Neural progenitor cell (in vitro differentiated cells): ENCODE data around the gene TSPOAP1.

Experiments
- EZH2 ChIP-seq: fragments of 200-600 bp; sonication (generic); IDR thresholded peaks from 2 replicates; pipeline ENCODE4 v1.6.1; 2017; ENCODE audit warnings: antibody characterized with exemption, mild to moderate bottlenecking, moderate library complexity
- TF ChIP-seq, protein P1 (sequence below): fragments of 200-600 bp; sonication (generic); IDR thresholded peaks from 2 replicates; pipeline ENCODE4 v1.5.1; 2017; ENCODE audit warnings: antibody characterized with exemption, mild to moderate bottlenecking

GRCh38 chr17:58307468-58308172, 21.0 kb downstream of the TSPOAP1 start:
- no peak for TF ChIP-seq EZH2
- TF ChIP-seq, protein P1, sequence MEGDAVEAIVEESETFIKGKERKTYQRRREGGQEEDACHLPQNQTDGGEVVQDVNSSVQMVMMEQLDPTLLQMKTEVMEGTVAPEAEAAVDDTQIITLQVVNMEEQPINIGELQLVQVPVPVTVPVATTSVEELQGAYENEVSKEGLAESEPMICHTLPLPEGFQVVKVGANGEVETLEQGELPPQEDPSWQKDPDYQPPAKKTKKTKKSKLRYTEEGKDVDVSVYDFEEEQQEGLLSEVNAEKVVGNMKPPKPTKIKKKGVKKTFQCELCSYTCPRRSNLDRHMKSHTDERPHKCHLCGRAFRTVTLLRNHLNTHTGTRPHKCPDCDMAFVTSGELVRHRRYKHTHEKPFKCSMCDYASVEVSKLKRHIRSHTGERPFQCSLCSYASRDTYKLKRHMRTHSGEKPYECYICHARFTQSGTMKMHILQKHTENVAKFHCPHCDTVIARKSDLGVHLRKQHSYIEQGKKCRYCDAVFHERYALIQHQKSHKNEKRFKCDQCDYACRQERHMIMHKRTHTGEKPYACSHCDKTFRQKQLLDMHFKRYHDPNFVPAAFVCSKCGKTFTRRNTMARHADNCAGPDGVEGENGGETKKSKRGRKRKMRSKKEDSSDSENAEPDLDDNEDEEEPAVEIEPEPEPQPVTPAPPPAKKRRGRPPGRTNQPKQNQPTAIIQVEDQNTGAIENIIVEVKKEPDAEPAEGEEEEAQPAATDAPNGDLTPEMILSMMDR, result no peak
